ENCODE results near the gene FAM167B. TPM values are rescaled to one million over a fixed set of nuclear protein-coding genes. Genes with fewer than 3 reads are reported as not detected.

FAM167B gene
- polyA plus RNA-seq, 1 donor, result 2.8 TPM

DNA sequence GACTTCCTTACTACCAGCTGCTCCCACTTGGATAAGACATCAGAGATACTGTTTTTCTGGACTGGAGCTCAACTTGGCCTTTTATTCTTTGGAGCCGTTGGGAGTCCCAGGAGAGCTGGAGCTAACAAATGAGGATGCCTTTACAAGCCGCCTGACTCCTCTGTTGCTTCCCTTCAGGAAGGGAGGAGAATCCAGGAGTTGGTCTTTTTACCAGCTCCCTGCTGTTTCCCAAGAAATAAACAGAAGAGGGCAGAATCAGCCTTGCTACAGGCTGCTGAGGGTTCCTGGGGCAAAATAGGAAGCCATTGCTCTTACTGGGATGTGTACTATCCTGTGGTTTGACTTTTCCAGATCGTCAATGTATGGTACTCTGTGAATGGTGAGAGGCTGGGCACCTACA lies 23.3 kb upstream of the FAM167B start:
- Histone ChIP-seq H3K4me3 (ENCODE audit: low read length) (no peak overlapping the region), H3K4me1 (ENCODE audit: control insufficient read depth, insufficient read depth, low read length) (peaks cover 17% of the 10 kb centered on the region), H3K27ac (ENCODE audit: low read length) (no peak overlapping the region), H3K36me3 (ENCODE audit: control insufficient read depth, insufficient read depth, low read length) (peaks cover 46% of the 10 kb centered on the region), H3K9me3 (ENCODE audit: control insufficient read depth, low read depth, low read length) (no peaks in the 10 kb centered on the region), H3K27me3 (ENCODE audit: control insufficient read depth, insufficient read depth, low read length) (no peaks in the 10 kb centered on the region)
- WGBS (ENCODE audit: insufficient coverage, low lambda C conversion rate), result no CpG with 5 or more reads among the region's 3 CpGs
- no peak for DNase-seq

DNA sequence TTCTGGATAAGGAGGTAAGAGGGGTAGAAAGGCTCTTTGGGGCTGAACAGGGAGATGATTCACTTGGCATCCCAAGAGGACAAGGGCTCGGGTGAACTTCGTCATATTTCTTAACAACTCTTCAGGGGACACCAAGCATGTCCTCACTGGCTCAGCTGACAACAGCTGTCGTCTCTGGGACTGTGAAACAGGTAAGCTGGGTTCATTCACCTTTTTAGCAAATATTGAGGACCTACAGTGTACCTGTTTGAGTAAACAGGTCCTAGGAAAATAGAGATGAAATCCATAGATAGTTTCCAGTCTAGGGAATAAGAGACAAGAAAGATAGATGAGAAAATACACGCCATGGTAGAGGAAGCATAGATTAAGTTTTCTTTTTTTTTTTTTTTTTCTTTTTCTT lies 22.7 kb upstream of the FAM167B start:
- Histone ChIP-seq H3K36me3 (ENCODE audit: control insufficient read depth, insufficient read depth, low read length) (peaks cover 47% of the 10 kb centered on the region), H3K4me3 (ENCODE audit: low read length) (no peak overlapping the region), H3K27me3 (ENCODE audit: control insufficient read depth, insufficient read depth, low read length) (no peaks in the 10 kb centered on the region), H3K9me3 (ENCODE audit: control insufficient read depth, low read depth, low read length) (no peaks in the 10 kb centered on the region), H3K27ac (ENCODE audit: low read length) (no peak overlapping the region), H3K4me1 (ENCODE audit: control insufficient read depth, insufficient read depth, low read length) (peaks cover 17% of the 10 kb centered on the region)
- DNase-seq, result no peak
- WGBS (ENCODE audit: insufficient coverage, low lambda C conversion rate), result no CpG with 5 or more reads among the region's 4 CpGs

DNA sequence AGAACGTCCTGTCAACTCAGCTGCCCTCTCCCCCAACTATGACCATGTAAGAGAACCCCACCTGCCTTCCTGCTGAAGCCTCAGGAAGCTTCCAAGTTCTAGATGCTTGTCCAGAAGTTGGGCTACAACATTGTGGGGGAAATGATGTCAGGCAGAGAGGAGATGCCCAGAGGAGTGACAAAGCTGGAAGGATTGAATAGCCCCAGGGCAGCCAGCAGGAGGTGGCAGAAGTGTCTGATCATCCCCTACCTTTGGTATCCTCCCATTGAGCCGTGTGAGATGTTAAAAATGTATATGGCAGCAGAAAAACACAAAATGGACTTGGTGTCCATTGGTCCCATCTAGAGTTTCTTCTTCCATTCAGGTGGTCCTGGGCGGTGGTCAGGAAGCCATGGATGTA lies 18.3 kb upstream of the FAM167B start:
- H3K4me3 ChIP-seq (ENCODE audit: low read length), result no peak overlapping the region
- H3K9me3 ChIP-seq (ENCODE audit: control insufficient read depth, low read depth, low read length), result no peaks in the 10 kb centered on the region
- H3K27me3 ChIP-seq (ENCODE audit: control insufficient read depth, insufficient read depth, low read length), result no peaks in the 10 kb centered on the region
- no peak overlapping the region for H3K27ac ChIP-seq (ENCODE audit: low read length)
- peaks cover 61% of the 10 kb centered on the region for H3K36me3 ChIP-seq (ENCODE audit: control insufficient read depth, insufficient read depth, low read length)
- peaks cover under 1% of the 10 kb centered on the region for H3K4me1 ChIP-seq (ENCODE audit: control insufficient read depth, insufficient read depth, low read length)
- WGBS (ENCODE audit: insufficient coverage, low lambda C conversion rate), result no CpG with 5 or more reads among the region's 3 CpGs
- DNase-seq, result no peak

DNA sequence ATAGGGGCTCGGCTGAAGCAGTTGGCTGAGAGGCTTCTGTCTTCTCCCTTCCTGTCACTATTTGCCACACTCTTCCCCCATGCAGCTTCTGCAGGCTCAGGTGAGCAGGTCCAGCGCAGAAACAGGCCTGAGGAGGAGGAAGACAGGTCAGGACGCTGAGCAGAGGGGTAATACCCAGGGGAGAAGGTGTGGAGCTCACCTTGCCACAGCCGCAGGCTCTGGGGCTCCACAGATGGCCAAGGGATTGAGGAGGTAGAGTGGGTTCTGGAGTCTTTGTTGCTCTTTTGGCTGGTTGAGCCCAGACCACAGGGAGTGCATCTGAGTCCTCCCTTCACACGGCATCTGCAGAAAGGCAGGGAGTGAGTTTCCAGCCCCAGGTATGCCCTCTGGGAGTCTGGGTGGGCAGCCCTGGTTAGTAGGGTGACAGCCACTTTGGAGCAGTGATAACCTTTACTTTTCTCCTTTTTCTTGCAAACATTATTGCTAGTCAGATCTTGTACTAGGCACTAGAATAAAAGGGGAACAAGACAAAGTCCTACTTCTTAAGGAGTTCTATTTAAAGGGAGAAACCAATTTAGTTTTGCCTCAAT lies 15.1 kb upstream of the FAM167B start:
- no peaks in the 10 kb centered on the region for H3K4me1 ChIP-seq (ENCODE audit: control insufficient read depth, insufficient read depth, low read length)
- no peaks in the 10 kb centered on the region for H3K27me3 ChIP-seq (ENCODE audit: control insufficient read depth, insufficient read depth, low read length)
- no peaks in the 10 kb centered on the region for H3K9me3 ChIP-seq (ENCODE audit: control insufficient read depth, low read depth, low read length)
- H3K36me3 ChIP-seq (ENCODE audit: control insufficient read depth, insufficient read depth, low read length), result peaks cover 40% of the 10 kb centered on the region
- whole genome bisulfite sequencing (ENCODE audit: insufficient coverage, low lambda C conversion rate), result no CpG with 5 or more reads among the region's 5 CpGs
- no peak overlapping the region for H3K4me3 ChIP-seq (ENCODE audit: low read length)
- no peak overlapping the region for H3K27ac ChIP-seq (ENCODE audit: low read length)
- DNase-seq, result no peak

DNA sequence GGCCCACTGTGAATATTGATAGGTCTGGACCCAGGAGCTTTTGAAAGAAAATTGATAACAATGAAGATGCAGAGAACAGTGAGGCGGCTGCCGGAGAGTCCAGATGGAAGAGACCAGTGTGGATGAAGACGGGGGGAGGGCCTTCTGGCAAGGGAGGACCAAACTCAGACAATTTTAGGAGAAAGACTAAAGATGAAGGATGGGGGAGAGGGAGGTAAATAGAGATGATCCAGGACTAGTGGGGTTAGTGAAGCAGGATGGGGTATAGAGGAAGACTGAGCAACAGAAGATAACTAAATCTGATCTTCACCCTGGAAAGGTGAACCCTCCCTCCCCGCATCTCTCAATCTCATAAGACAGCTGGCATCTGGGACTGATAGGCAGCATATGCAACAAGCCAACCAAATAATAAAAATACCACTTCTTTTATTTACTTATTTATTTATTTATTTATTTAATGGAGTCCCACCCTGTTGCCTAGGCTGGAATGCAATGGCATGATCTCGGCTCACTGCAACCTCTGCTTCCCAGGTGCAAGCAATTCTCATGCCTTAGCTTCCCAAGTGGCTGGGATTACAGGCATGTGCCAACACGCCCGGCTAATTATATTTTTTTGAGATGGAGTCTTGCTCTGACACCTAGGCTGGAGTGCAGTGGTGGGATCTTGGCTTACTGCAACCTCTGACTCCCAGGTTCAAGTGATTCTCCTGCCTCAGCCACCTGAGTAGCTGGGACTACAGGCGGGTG lies 14.3 kb upstream of the FAM167B start:
- no peak for DNase-seq
- WGBS (ENCODE audit: insufficient coverage, low lambda C conversion rate), result 80% methylated on average over 2 of the region's 8 CpGs
- Histone ChIP-seq H3K27me3 (ENCODE audit: control insufficient read depth, insufficient read depth, low read length) (no peaks in the 10 kb centered on the region), H3K4me1 (ENCODE audit: control insufficient read depth, insufficient read depth, low read length) (no peaks in the 10 kb centered on the region), H3K27ac (ENCODE audit: low read length) (no peak overlapping the region), H3K4me3 (ENCODE audit: low read length) (no peak overlapping the region), H3K9me3 (ENCODE audit: control insufficient read depth, low read depth, low read length) (no peaks in the 10 kb centered on the region), H3K36me3 (ENCODE audit: control insufficient read depth, insufficient read depth, low read length) (peaks cover 33% of the 10 kb centered on the region)

DNA sequence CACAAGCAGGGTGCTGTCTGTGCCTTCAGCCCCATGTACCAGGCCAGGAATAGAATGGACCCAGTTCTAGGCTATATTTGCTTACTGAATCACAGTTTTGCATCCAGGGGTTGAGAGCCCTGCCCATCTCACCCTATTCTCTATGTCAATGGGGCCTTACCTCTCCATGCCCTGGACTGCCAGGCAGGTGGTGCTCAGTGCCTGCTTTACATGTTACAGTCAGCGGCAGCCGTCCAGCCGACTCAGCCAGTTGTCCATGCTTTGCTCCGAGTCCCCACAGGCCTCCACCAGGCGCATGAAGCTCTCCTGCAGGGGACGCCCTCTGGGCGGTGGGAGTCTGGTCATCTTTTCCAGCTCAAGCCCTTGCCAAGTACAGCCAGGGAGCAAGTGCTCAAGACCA lies 12.2 kb upstream of the FAM167B start:
- Histone ChIP-seq H3K36me3 (ENCODE audit: control insufficient read depth, insufficient read depth, low read length) (peaks cover 19% of the 10 kb centered on the region), H3K4me1 (ENCODE audit: control insufficient read depth, insufficient read depth, low read length) (no peaks in the 10 kb centered on the region), H3K4me3 (ENCODE audit: low read length) (no peak overlapping the region), H3K27me3 (ENCODE audit: control insufficient read depth, insufficient read depth, low read length) (no peaks in the 10 kb centered on the region), H3K9me3 (ENCODE audit: control insufficient read depth, low read depth, low read length) (no peaks in the 10 kb centered on the region), H3K27ac (ENCODE audit: low read length) (no peak overlapping the region)
- WGBS (ENCODE audit: insufficient coverage, low lambda C conversion rate), result no CpG with 5 or more reads among the region's 7 CpGs
- no peak for DNase-seq

DNA sequence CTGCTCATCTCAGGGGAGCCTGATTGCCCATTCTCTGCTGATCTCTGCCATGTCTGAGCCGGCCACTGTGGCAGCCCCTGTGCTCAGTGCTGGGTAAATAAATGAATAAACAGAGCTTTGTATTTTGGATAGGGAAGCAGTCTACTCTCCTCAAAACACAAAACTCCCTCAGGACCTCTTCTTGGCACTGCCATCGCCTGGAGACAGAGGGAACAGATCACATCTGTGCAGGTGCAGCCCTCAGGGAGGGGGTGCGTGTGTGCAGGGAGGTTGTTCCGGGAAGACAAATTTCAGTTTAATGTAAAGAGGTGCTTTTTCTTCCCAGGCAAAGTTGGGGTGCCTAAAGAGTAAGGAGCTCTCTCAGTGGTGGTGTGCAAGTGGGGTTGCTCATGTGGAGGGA lies 7.7 kb upstream of the FAM167B start:
- Histone ChIP-seq H3K9me3 (ENCODE audit: control insufficient read depth, low read depth, low read length) (no peaks in the 10 kb centered on the region), H3K36me3 (ENCODE audit: control insufficient read depth, insufficient read depth, low read length) (no peaks in the 10 kb centered on the region), H3K4me1 (ENCODE audit: control insufficient read depth, insufficient read depth, low read length) (peaks cover 13% of the 10 kb centered on the region), H3K27ac (ENCODE audit: low read length) (no peak overlapping the region), H3K27me3 (ENCODE audit: control insufficient read depth, insufficient read depth, low read length) (no peaks in the 10 kb centered on the region), H3K4me3 (ENCODE audit: low read length) (no peak overlapping the region)
- no peak for DNase-seq
- no CpG with 5 or more reads among the region's 4 CpGs for WGBS (ENCODE audit: insufficient coverage, low lambda C conversion rate)

DNA sequence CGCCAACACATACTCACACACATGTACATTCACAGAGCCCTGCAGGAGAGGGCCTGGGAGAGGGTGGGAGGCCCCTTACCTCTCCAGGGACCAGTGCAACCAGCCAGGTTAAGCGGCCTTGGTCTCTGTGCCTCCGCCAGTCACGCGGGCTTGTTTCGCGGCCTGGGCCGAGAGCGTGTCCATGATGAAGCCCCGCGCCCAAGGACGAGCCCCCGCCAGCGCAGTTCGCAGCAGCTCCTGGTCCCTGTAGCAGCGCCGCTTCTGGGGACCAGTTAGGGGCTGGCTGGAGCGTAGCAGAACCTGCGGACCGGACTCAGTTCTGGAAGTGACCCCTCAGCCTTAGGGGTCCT lies 7.3 kb upstream of the FAM167B start:
- peak overlapping the region; percentile 58 for H3K4me3 ChIP-seq (ENCODE audit: low read length)
- no CpG with 5 or more reads among the region's 20 CpGs for WGBS (ENCODE audit: insufficient coverage, low lambda C conversion rate)
- no peaks in the 10 kb centered on the region for H3K27me3 ChIP-seq (ENCODE audit: control insufficient read depth, insufficient read depth, low read length)
- peak in 1 of 2 donors; percentile 32 for DNase-seq
- no peaks in the 10 kb centered on the region for H3K9me3 ChIP-seq (ENCODE audit: control insufficient read depth, low read depth, low read length)
- H3K36me3 ChIP-seq (ENCODE audit: control insufficient read depth, insufficient read depth, low read length), result no peaks in the 10 kb centered on the region
- H3K27ac ChIP-seq (ENCODE audit: low read length), result peak overlapping the region; percentile 33
- peaks cover 13% of the 10 kb centered on the region for H3K4me1 ChIP-seq (ENCODE audit: control insufficient read depth, insufficient read depth, low read length)

DNA sequence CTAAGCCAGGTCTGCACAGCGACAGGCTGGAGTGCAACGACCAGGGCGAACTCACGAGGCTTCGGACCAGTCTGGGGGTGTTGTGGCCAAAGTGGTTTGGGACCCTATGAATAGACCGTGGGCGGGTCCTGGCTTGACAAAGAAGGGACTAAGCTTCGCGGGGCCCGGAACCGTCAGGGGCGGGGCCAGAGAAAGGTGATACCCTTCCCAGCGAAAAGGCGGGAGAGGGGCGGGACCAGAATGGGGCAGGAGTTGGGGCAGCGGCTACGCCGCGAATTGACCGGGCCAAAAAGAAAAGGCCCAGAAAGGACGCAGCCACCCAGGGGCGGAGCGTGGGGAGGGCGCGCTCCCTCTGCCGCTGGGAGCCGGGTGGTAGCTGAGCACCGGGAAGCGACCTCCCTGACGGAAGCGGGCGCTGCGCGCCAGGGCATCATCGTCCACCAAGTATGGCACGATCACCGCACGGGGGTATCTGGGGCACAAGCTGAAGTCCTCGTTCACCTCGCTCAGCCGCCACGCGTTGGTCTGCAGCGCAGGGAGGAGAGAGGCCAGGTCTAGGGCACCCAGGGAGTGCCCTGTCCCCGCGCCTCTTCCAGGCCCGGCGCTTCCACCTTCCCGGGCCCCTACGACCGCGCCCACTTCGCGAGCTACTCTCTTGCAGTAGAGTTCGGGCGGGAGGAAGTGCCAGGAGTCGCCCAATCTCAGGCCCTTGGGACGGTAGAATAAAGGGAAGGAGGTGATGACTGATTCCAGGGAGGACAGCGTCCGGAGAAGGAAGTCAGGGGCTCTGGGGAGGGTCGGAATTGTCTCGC lies 6.7 kb upstream of the FAM167B start:
- H3K36me3 ChIP-seq (ENCODE audit: control insufficient read depth, insufficient read depth, low read length), result no peaks in the 10 kb centered on the region

DNA sequence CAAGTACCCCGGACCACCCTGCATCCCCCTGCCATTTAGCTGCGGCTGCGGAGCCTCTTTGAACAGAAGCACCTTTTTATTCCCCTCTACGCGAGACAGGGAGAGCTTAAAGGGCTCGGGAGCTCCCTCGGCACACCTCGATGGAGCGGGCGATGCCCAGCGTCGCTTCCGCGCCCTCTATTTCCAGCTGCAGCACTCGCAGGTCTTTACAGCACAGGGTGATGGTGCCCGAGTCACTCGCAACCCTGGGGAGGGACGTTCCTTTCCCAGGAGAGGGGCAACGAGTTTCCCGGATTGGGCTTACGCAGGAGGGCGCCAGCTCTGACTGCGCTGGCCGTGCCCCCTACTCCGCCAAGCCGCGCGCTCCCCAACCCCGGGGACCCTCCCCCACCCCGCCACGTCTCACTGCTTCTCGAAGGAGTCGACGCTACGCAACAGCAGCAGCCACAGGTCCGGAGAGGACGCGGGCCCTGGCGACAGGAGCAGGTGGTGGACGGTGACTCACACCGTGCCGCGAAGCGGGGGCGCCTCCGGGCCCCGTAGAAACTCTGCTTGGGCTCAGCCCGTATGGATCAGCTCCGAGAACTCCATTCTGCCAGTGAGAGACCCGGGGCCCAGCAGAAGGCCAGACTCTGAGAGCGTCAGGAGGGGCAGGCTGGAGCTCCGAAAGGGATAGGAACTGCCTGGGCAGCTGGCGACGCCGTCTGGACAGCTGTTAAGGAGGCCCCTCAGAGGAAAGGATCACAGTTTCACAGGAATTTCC lies 5.8 kb upstream of the FAM167B start:
- H3K4me1 ChIP-seq (ENCODE audit: control insufficient read depth, insufficient read depth, low read length), result peaks cover 13% of the 10 kb centered on the region
- H3K36me3 ChIP-seq (ENCODE audit: control insufficient read depth, insufficient read depth, low read length), result no peaks in the 10 kb centered on the region
- H3K4me3 ChIP-seq (ENCODE audit: low read length), result peak overlapping the region; percentile 58
- WGBS (ENCODE audit: insufficient coverage, low lambda C conversion rate), result no CpG with 5 or more reads among the region's 55 CpGs
- DNase-seq, result peak; percentile 58 to 71
- H3K27ac ChIP-seq (ENCODE audit: low read length), result peak overlapping the region; percentile 33
- H3K27me3 ChIP-seq (ENCODE audit: control insufficient read depth, insufficient read depth, low read length), result no peaks in the 10 kb centered on the region
- no peaks in the 10 kb centered on the region for H3K9me3 ChIP-seq (ENCODE audit: control insufficient read depth, low read depth, low read length)

More for the DNA sequence above, 6.7 kb upstream of the FAM167B start:
- Histone ChIP-seq H3K27ac (ENCODE audit: low read length) (peak overlapping the region; percentile 33), H3K27me3 (ENCODE audit: control insufficient read depth, insufficient read depth, low read length) (no peaks in the 10 kb centered on the region), H3K4me3 (ENCODE audit: low read length) (peak overlapping the region; percentile 58), H3K4me1 (ENCODE audit: control insufficient read depth, insufficient read depth, low read length) (peaks cover 13% of the 10 kb centered on the region), H3K9me3 (ENCODE audit: control insufficient read depth, low read depth, low read length) (no peaks in the 10 kb centered on the region)
- DNase-seq, result peak in 1 of 2 donors; percentile 76
- WGBS (ENCODE audit: insufficient coverage, low lambda C conversion rate), result no CpG with 5 or more reads among the region's 62 CpGs

Measured in large intestine (tissue), 3 donors.